Mesothelial cell of epicardium (in vitro differentiated cells): Measurements from ENCODE around the gene PLEKHM3. TPM values are rescaled to one million over a fixed set of nuclear protein-coding genes. Genes with fewer than 3 reads are reported as not detected.

Experiments
- DNase-seq, 2 experiments: peaks; one replicate each; pipeline ENCODE4 v3.0.0; 2021; ENCODE audit warnings: low spot score in 2 of 2; ENCODE audit not compliant: unreplicated experiment in 2 of 2
- H3K27ac Mint-ChIP-seq: 2 replicates; pipeline ENCODE4 v1.8.0; 2021; ENCODE audit warnings: mixed read lengths
- H3K27me3 Mint-ChIP-seq: 2 replicates; pipeline ENCODE4 v1.8.0; 2021; ENCODE audit warnings: low read depth, mixed read lengths
- H3K36me3 Mint-ChIP-seq: 2 replicates; pipeline ENCODE4 v1.8.0; 2021; ENCODE audit warnings: mixed read lengths
- H3K4me1 Mint-ChIP-seq: 2 replicates; pipeline ENCODE4 v1.8.0; 2021; ENCODE audit warnings: mixed read lengths
- H3K4me3 Mint-ChIP-seq: 2 replicates; pipeline ENCODE4 v1.8.0; 2021; ENCODE audit warnings: mild to moderate bottlenecking, moderate library complexity, mixed read lengths
- H3K9me3 Mint-ChIP-seq: 2 replicates; pipeline ENCODE4 v1.8.0; 2021; ENCODE audit warnings: mixed read lengths
- total RNA-seq: library from RNA; stranded (reverse); gene quantifications from 3 replicates; pipeline ENCODE4 v1.2.1, GENCODE V29; 2021
- TF ChIP-seq, protein P1 (sequence below): fragments of 200-600 bp; sonication (generic); IDR thresholded peaks from one replicate; pipeline ENCODE4 v1.5.0; 2021; ENCODE audit warnings: antibody characterized with exemption; ENCODE audit not compliant: unreplicated experiment

Gene PLEKHM3
- total RNA-seq, 1 donor from 2014 or later, result 16.2 TPM

- no peak for DNase-seq
- H3K9me3 Mint-ChIP-seq, result no peaks in the 10 kb centered on the region
- no peaks in the 10 kb centered on the region for H3K4me1 Mint-ChIP-seq
- TF ChIP-seq, protein P1, sequence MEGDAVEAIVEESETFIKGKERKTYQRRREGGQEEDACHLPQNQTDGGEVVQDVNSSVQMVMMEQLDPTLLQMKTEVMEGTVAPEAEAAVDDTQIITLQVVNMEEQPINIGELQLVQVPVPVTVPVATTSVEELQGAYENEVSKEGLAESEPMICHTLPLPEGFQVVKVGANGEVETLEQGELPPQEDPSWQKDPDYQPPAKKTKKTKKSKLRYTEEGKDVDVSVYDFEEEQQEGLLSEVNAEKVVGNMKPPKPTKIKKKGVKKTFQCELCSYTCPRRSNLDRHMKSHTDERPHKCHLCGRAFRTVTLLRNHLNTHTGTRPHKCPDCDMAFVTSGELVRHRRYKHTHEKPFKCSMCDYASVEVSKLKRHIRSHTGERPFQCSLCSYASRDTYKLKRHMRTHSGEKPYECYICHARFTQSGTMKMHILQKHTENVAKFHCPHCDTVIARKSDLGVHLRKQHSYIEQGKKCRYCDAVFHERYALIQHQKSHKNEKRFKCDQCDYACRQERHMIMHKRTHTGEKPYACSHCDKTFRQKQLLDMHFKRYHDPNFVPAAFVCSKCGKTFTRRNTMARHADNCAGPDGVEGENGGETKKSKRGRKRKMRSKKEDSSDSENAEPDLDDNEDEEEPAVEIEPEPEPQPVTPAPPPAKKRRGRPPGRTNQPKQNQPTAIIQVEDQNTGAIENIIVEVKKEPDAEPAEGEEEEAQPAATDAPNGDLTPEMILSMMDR, result no peak
- no peaks in the 10 kb centered on the region for H3K27me3 Mint-ChIP-seq
- H3K36me3 Mint-ChIP-seq, result peaks cover 10% of the 10 kb centered on the region
- H3K27ac Mint-ChIP-seq, result no peak overlapping the region
- H3K4me3 Mint-ChIP-seq, result no peak overlapping the region
These were observed 29.4 kb downstream of the PLEKHM3 start for GRCh38 chr2:207995887-207996286.

DNA sequence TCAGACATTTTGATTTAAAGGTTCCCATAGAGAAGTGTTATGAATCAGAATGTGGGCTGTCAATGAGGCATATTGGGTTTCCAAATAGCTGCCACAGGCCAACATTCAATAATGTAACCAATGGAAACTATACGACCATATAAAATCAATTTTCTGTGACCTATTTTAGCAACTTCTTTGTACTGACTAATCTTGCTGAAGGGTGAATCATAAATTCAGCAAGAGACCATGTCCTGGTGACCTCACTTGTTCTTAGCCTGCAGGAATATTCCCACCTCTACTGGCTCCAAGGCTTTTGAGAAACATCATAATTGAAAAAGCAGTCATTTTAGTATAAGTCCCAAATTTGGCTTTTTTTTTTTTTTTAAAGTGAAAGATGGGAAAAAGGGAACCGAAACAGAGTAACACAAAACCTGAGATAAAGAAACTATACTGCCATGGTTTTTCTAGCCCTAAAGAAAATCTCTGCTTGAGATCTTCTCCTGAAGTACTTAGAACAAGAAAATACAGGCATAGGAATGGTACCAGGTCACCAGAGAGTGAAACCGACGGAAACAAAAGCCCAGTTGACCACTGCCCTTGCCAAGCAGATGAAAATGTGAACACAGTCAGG is 32.1 kb downstream of the PLEKHM3 start:
- TF ChIP-seq, protein P1, result no peak
- Mint-ChIP-seq H3K9me3 (no peaks in the 10 kb centered on the region), H3K4me1 (no peaks in the 10 kb centered on the region), H3K4me3 (no peak overlapping the region), H3K36me3 (no peaks in the 10 kb centered on the region), H3K27ac (no peak overlapping the region), H3K27me3 (no peaks in the 10 kb centered on the region)
- no peak for DNase-seq

- no peaks in the 10 kb centered on the region for H3K4me1 Mint-ChIP-seq
- TF ChIP-seq, protein P1, result no peak
- H3K27me3 Mint-ChIP-seq, result no peaks in the 10 kb centered on the region
- H3K27ac Mint-ChIP-seq, result no peak overlapping the region
- no peak overlapping the region for H3K4me3 Mint-ChIP-seq
- H3K9me3 Mint-ChIP-seq, result no peaks in the 10 kb centered on the region
- no peaks in the 10 kb centered on the region for H3K36me3 Mint-ChIP-seq
- no peak for DNase-seq
These were observed 33.4 kb downstream of the PLEKHM3 start for GRCh38 chr2:207991944-207992343.

DNA sequence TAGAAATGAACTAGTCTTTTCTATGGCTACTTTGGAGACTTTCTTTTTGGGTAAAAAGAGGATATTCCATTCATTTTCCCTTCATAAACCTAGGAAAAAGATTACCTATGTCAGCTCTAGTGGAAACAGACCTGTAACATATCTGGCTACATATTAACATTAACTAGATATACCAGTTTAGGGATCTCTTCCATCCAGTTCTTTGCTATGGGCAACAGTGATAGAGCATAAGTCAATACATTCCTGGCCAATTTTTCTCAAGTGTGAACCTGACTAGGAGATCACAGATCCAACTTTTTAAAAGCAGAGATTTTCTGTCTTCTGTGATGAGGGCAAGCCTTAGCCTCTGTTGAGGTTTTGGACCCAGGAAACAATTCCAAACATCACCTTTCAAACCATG is 34.5 kb downstream of the PLEKHM3 start:
- no peaks in the 10 kb centered on the region for H3K27me3 Mint-ChIP-seq
- H3K4me1 Mint-ChIP-seq, result no peaks in the 10 kb centered on the region
- no peak overlapping the region for H3K4me3 Mint-ChIP-seq
- DNase-seq, result no peak
- no peaks in the 10 kb centered on the region for H3K36me3 Mint-ChIP-seq
- TF ChIP-seq, protein P1, result no peak
- no peak overlapping the region for H3K27ac Mint-ChIP-seq
- H3K9me3 Mint-ChIP-seq, result no peaks in the 10 kb centered on the region

GRCh38 chr2:207988975-207989374 is 36.4 kb downstream of the PLEKHM3 start:
- DNase-seq, result no peak
- Mint-ChIP-seq H3K27me3 (no peaks in the 10 kb centered on the region), H3K4me1 (no peaks in the 10 kb centered on the region), H3K4me3 (no peak overlapping the region), H3K36me3 (peaks cover 5% of the 10 kb centered on the region), H3K9me3 (no peaks in the 10 kb centered on the region), H3K27ac (no peak overlapping the region)
- TF ChIP-seq, protein P1, result no peak
